Stimulated activated CD4-positive, alpha-beta T cell treated with anti-CD3 and anti-CD28 coated beads, TNF-alpha, amount 100 ng/mL, for 4 hours (primary cell): ENCODE results near the gene MYLK4.

Experiments
- DNase-seq, 3 experiments: peaks; one replicate each; pipeline ENCODE4 v3.0.0-alpha.2; 2020; ENCODE audit warnings: low read depth in 3 of 3

The MYLK4 gene

DNA sequence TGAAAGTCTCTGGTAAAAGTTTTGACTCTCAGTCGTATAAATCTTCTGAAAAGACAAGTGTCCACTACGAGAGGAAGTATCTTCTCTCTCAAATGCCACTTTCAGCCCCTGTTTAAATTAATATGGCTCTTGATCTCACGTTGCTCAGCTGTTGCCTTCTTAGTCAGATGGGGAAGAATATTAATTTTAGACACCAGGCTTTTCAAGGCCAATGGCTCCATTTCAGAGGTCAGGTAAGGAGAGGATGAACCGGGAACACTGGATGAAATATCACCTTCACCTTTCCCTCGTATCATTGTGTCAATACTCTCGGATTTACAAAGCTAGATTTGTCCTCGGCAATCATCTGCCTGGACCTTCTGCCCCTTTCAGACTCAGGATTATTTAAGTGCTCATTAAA is at the start of gene MYLK4:
TSS of gene MYLK4 (minus strand) at position 91 of the 400 bp plus-strand sequence. CDS start 1,628 bp downstream, outside the sequence.
- DNase-seq = no peak

DNA sequence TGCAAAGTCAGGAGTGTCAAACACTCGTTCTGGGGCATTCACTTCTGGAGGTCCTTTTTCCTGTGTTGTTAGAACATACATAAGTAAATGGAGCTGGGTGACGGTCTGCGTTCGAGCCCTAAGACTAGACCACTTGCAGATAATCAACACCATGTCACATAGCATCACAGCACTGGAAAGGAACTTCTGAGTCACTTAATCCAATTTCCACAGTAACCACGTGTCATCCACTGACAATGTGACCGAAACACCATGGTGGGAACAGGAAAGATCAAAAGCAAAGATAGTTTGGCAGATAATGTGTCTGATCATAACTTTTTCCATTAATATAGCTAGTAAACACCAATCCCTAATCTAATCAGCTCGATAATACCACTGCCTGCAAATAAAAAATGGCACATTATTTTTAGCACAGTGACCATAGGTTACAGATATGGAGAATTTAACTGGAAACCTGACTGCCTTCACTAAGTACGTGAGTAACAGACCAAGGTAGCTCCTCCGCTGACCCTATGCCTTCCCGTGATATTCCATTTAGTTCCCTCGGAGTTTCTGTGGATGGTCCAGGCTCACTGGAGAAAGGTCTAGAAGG is 49.3 kb upstream of the MYLK4 start:
- DNase-seq = no peak

DNA sequence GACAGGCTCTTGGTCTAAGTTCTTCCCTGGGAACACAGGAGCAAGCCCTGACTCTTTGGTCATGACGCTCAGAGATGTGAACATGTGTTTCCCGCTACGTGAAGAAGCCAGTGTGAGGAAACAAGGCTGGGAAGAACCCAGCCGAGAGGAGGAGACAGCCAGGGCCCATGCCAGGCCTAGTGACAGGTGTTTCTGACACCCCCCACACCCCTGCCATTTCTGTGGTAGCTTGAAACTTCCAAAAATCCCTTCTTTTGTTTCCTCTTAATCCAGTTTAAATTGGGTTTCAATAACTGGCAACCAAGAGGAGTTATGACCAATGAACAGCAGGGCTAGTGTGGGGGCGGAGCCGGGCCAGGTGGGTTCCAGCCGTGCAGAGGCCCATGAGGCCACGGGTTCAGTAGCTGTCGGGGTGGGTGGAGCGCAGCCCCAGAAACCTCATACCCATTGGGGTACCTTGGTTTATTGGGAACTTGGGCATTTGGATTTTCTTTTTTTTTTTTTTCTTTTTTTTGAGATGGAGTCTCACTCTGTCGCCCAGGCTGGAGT is 47.9 kb upstream of the MYLK4 start:
- DNase-seq = no peak

DNA sequence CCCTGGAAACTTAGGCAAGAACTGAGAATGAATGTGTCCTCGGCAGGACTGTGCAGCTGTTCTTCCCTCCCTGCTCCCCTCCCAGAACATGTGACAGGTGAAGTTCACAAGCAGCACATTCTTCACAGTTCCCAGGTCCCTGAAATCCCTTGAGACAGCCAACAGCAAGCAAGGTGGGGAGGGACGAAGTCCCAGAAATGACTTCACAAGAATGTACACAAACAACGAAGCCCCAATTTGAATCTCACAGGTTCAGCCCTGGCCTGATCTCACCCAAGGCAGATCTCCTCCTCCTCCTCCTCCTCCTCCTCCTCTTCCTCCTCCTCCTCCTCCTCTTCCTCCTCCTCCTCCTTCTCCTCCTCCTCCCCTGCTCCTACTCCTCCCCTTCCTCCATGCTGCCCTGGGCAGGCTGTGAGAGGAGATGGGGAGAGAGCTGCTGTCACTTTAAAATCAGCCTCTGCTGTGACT is 46.9 kb upstream of the MYLK4 start:
- no peak for DNase-seq

DNA sequence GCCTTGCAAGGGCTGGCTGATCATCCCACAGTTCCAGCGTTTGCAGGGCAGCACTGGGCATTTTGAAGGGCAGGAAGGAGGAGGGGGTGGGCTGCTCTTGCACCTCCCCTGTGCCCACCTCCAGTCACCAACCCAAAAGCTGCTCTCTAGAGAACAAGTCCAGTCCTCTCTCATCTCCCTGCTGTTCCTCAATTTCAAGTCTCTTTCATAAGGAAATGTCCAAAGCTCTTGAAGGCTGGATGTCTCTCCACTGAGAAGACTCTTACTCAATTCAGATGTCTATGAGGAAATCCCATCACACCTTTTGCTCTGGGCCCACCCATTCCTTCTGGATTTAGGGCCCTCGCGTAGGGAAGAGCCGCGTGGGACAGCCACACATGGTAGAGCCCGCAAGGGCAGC is 46.1 kb upstream of the MYLK4 start:
- DNase-seq = no peak

DNA sequence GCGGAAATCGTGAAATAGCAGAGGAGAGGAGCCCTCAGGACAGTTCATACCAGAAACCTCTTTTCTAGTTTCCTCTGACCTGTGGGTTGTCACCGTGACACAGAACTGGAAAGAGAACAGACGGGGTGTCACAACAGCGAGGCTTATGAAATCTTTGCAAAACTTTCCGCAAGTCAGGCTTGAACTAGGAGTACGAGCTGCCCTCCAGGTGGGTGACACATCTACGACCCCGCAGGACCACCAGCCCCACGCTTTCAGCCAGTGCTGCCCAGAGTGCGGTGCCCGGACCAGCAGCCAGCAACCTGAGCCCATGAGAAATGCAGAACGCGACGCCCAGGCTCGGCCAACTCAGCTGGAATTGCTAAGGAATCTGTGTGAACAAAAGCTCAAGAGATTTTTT is 45.2 kb upstream of the MYLK4 start:
- no peak for DNase-seq

DNA sequence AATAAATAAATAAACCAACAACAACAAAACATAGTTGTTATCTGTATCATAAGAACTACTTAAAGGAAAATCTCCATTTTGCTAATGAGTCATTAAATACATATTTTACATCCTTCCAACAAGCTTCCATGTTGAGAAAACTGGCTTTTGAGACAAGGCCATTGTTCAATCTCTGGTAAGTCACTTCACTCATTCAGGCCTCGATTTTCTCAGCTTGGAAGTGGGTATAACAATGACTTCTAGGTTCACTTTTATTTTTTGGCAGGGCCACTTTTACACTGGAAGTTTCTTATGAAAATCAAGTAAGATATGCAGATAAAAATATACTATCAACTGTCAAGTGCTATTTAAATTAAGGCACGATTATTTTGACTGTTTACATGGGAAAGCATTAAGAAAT is 44.4 kb upstream of the MYLK4 start:
- DNase-seq = no peak

DNA sequence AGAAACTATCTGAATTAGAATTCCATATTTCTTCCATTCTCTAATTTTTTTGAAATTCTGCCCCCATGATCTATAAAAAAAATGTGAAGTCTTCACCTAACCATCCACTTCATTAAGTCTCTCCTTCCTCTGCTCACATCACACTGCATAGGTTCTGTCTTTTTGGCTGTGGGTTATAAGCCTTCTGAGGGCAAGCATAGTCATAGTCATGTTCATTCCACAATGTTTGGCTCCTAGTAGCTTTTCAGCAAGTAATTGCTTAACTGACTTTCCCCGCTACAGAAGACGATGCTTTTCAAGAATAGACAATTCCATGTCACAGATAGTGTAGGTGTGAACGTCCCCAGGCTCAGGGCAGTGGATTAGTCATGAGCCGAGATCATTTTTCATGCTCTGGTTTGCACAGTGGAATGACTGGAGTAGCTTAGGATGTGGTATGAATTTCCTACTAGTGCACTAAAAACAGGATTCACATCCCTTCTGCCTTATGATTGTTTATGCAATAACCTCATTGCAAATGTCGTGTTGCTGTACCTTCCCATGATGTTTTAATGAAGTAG is 43.5 kb upstream of the MYLK4 start:
- no peak for DNase-seq

DNA sequence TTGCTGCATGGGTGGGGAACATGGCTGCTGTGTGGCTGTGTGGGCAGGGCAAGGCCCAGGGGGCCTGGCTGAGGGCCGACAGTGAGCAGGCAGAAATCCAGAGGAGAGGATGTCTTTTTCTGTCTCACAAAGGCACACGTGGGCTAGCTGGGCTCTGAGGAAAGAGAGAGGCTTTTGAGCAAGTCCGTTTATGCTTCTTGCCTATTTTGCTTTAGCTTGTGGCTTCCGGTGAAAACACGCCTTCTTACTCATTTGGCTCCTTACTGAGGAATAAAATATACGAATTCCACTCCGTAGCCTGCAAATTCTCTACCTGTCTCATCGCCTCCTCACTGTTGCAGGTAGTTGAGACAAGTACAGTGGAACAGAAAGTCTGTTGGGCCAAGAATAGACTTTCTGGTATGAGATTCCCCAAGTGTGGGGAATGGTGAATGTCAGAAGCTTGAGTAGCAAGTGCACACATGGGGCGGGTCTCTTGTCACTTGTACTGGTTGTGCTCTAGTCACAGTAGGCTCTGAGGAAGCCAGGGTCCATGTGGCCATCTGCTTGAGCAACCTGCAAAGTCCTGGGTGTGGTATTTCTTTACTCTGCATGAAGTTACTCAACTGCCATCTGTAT is 42.9 kb upstream of the MYLK4 start:
- DNase-seq = no peak

DNA sequence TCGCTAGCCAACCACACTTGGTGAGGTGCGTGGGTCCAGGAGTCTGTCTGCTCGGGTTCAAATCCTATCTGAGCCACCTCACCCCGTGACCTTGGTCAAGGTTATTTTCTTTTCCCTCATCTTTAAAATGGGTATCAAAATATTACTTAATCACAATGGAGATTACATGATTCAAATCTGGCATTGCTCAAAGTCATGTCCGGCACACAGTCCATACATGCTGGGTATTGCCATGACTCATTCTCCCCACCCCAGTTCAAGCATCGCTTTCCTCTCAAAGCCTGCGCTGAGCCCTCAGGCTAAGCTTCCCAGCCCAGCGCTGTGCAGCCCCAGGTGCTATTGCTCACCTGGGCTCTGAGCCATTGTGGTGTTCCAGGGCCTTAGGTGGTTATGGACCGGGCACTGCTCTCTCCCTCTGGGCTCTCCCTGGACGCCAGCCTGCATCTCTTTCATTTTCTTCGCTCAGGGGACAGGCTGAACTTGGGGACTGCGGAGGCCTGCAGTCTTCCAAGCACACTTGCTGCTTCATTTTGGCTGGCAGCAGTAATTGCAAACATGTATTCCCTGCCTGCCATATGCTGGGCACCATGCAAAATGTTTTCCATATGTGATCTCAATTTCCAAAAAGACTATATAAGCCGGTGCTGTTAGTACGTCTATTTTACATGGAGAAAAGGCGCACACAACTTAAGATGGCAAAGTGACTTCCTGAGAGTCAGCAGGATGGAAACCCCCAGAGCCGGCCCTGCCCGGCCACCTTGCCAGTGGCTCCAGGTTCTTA is 41.8 kb upstream of the MYLK4 start:
- DNase-seq = no peak

DNA sequence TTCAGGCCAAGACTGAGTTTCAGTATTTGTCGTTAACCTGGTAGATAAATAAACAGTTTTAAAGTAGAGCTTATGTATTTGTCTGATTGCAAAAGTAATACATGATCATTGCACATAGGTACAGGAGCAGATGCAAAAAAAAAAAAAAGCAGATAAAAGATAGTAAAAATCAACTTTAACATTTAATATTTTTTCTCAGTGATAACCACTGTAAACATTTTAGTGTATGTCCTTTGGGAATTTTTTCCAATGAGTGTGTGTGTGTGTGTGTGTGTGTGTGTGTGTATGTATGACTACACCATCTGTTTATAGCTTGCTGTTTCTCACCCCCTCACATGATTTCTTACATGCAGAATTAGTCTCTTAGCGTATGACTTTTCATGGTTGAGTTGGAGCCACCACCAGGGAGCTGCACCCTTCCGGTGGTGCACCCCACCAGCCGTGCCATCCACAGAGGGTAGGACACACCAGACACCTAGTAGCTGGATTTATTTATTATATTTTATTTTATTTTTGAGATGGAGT is 40.8 kb upstream of the MYLK4 start:
- no peak for DNase-seq

DNA sequence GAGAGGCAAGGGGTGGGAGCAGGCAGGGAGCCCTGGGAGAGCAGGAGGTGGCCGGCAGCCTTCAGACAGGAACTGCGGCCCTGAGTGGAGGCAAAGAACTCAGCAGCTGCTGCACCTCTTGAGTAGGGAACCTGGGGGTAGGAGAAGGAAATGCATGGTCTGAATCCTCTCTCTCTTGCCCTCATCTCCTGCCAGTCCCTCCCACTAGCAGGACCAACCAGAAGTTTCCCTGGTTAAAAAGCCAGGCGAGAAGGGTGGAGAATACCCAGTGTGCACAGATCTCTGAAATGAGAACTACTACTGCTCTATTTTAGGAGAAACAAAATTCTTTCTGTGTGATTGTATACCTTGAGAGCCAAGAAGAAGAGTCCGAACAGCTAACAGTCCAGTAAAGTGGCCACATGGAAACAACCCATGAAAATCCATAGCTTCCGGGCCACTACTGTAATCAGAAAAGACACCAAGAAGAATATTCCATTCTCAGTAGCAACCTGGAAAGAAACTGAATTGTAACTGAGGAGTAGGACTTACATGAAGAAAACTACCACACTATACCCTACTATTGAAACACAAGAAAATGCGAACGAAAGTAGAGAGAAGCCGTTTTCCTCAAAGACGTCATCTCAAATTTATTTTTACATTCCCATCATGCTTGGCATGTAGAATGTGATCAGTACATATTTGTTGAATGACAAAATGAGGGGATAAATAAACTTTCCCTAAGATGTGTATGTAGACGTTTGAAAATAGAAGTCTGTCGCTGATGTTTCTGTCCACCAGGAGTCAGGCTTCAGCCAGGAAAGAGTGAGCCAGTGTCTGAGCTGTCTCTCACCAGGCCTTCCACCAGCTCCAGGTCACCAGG is 40.1 kb upstream of the MYLK4 start:
- DNase-seq = peak in 1 of 3 experiments; percentile 20

DNA sequence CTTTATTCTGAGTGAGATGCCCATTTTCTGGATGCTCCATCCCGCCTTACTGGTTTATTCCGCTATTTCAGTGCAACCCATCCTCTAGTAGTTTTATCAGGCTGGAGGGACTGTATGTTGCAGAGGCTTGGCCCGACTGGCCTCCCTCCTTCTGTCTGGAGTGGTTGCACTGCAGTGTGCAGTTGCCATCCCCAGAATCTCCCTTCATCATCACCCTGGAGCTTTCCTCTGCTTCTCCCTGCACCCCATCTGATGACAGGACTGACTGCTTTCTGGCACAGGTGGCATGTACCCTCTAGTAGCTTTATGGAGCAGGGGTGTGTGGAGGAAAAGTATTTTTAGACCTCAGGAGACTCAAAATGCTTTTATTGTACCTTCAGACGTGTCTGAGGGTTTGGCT is 35.5 kb upstream of the MYLK4 start:
- DNase-seq = no peak

DNA sequence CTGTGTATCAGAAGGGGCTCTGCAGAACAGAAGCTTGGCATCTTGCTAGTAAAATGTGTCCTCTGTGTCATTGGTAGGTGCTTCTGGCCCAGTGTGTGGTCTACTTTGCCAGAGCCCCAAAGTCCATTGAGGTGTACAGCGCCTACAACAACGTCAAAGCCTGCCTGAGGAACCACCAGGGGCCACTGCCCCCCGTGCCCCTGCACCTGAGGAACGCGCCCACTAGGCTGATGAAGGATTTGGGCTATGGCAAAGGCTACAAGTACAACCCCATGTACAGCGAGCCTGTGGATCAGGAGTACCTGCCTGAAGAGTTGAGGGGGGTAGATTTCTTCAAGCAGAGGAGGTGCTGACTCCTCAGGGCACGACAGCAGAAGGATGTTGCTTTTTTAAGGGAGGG is 34.2 kb upstream of the MYLK4 start:
- no peak for DNase-seq

DNA sequence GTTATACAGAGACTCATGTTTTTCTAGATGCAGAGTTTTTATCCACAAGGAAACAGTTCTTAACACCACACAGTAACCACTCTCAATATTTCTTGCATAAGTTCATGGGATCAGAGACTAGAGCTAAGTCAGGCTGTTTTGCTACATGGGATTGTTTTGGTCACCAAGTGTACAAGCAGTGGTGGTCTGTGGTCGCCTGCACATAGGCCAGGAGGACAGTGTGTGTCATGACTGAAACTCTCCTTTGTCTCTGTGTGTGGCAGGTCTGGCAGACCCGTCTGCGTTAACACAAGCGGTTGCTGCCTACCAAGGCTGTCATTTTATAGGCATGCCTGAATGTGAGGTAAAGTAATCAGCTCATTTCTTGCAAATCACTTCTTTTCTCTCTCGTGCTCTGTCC is 33.3 kb upstream of the MYLK4 start:
- DNase-seq = no peak

DNA sequence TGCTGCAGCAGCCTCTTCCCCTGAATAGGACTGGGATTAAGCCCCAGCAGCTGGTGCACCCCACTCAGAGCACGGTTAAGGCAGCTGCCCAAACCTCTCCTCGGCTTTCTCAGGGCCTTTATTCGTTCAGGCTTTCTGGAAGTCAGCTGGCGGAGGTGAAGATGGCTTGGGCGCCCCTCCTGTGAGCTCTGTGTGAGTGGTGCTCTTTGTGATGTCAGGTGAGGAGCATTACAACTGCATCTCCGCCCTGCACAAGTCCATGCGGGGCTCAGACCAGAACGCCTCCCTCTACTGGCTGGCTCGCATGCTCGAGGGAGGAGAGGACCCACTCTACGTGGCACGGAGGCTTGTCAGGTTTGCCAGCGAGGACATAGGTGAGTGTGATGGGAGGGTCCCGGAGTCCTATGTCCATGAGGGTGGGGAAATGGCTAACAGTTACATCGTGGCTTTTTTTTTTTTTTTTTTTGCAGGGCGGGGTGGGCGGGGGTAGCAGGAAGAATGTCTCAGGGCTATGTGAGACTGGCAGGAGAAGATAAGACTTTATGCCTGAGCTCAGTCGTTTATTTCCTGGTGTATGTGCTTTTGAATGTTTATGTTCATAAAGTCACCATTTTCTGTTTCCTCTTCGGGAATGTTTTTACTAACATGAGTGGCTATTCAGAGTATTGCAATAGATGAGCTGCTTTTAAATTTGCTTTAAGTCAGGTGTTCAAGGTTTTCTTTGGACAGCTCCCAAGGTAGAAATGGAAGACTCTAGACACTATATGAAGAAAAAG is 32.7 kb upstream of the MYLK4 start:
- DNase-seq = no peak

DNA sequence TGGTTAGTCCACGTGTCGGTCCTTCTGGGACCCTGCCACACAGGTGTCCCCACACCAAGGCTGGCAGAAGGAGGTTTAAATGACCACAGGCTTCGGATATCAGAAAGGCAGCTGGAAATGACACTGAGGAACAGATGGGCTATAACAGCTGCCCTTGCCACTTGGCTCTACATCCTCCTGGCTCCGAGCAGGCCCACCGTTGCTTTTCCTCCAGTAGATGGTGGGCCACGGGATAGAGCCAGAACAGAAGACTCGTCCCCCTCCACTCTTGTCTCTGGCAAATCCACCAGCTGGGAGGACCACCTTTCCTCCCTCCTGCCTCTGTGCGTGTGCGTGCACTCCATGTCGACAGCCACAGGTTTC is 32.1 kb upstream of the MYLK4 start:
- no peak for DNase-seq

DNA sequence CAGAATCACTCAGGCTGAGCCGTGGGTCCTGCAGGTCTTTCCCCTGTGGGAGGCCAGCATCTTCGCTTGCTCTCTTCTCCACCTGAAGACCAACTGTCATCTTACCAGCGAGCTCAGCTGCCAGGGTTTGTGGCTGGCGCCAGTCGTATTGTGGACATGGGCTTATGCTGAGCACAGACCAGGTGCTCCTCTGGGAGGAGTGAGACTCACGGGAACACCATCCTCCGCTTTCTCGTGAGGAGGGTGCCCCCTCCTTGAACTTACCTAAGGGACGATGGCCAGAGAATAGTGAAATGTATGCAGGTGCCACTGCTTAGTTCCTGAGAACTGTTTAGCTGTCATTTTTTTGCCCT is 31.6 kb upstream of the MYLK4 start:
- no peak for DNase-seq

DNA sequence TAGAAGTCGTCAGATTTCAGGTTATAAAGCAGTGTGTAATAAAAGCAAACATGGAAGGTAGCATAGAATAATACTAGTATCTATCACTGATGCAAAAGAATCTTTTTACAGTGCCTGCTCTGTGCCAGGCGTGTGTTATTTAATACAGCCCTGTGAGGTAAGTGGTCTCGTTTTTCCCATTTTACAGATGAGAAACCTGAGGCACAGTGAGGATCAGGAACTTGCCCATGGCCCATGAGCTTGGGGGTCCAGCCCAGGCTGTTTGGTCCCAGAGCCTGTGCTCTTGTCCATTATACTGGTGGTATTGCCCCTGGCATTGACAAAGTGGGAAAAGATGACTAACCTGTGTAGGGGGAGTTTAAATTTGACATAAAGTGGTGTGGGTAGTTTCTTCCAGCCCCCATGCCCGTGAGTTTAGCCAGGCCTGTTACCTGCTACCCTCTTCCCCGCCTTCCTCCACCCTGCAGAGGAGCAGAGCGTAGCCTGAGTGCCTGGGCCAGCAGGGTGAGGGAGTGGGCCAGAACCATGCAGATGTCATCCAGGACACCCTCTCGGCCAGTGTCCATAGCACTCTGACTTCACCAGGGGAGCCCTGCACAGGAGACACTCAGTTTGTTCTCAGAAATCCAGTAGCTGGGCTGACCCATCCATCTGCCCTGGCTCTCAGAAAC is 31.1 kb upstream of the MYLK4 start:
- no peak for DNase-seq

DNA sequence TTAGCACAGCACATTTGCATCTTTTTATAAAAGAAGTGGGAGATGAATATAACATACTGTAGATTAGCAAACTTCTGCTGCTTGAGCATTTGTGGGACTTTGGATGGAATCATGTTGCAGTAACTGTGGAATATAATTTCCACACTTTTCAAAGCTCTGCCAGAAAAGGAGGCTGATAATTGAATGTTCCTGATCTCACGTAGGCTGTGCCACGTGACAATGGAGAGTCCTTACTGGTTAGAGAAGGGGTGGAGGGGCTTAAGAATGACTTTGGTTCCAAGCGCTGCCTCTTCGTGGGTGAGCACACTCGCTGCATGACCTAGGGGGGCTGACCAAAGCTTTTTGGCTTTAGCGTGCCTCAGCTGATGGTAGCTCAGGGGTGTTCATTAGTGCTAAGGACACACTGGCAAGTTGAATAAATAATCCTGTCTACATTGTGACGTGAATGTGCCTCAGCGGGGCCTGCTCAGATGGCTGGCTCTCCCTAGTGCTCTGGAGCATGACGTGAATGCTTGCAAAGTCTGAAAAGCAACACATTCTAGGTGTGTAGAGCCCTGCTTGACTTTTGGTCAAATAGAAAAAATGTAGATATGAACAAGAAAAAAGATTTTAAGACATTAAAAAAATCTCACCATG is 29.5 kb upstream of the MYLK4 start:
- DNase-seq = no peak
